Esophagus squamous epithelium (tissue), 5 donors: Measurements from ENCODE around the gene RECK. TPM values are rescaled to one million over a fixed set of nuclear protein-coding genes. Genes with fewer than 3 reads are reported as not detected.

ENCODE experiments used
- DNase-seq: peaks from one replicate; lab custom pipeline; 2025; lab: John Stamatoyannopoulos, UW
- H3K27ac ChIP-seq, 4 donors: fragments of 200-600 bp; sonication (generic); one replicate each; pipeline ENCODE4 v1.5.1; 2016 to 2019; ENCODE audit warnings: mild to moderate bottlenecking in 1 of 4
- H3K27me3 ChIP-seq, 4 donors: fragments of 200-600 bp; sonication (generic); 1 replicate in 3 of 4; 2 replicates in 1 of 4; pipeline versions ENCODE4 v1.5.1 to v1.6.0; 2017 to 2021; ENCODE audit warnings: antibody characterized with exemption in 1 of 4
- H3K36me3 ChIP-seq, 3 donors: fragments of 200-600 bp; sonication (generic); one replicate each; pipeline ENCODE4 v1.5.1; 2016 to 2019
- H3K4me1 ChIP-seq, 3 donors: fragments of 200-600 bp; sonication (generic); one replicate each; pipeline ENCODE4 v1.5.1; 2017 to 2019
- H3K4me3 ChIP-seq, 4 donors: fragments of 200-600 bp; sonication (generic); 1 replicate in 3 of 4; 2 replicates in 1 of 4; pipeline ENCODE4 v1.5.1; 2016 to 2019; ENCODE audit warnings: mild to moderate bottlenecking in 2 of 4, moderate library complexity in 1 of 4
- H3K9me3 ChIP-seq, 3 donors: fragments of 200-600 bp; sonication (generic); one replicate each; pipeline ENCODE4 v1.5.1; 2016 to 2019
- CTCF ChIP-seq, 6 experiments: fragments of 450-650 bp in 4 of 6; fragments of 200-600 bp in 2 of 6; sonication (generic) in 2 of 6; IDR thresholded peaks; one replicate each; pipeline ENCODE4 v1.5.1; 2016 to 2019; ENCODE audit warnings: antibody characterized with exemption in 6 of 6, mild to moderate bottlenecking in 4 of 6, moderate library complexity in 4 of 6
- POLR2A ChIP-seq, 4 donors: fragments of 450-650 bp; IDR thresholded peaks; one replicate each; pipeline ENCODE4 v1.6.1; 2017; ENCODE audit warnings: antibody characterized with exemption in 4 of 4, mild to moderate bottlenecking in 4 of 4, moderate library complexity in 3 of 4
- WGBS, 2 donors: methylation state at CpG; one replicate each; pipeline ENCODE4 v1.1.5; 2018; 5-methylcytosine and 5-hydroxymethylcytosine counted together
- intact Hi-C: fragments of 100-400 bp; cut with DNase I; formaldehyde crosslinking; loops from one replicate; pipeline ENCODE4 v1.15.0; 2022
- total RNA-seq, 4 donors: library from RNA; depleted of rRNA; stranded (reverse); fragments of >200 nt; gene quantifications; one replicate each; pipeline ENCODE4 v1.1.0, GENCODE V29; 2016
- donor health status: DM: yes; HTN: yes; CAD: no.

The RECK gene
- total RNA-seq, 4 donors from 2014 or later: 0.23 to 16.2 (median 1.9) TPM

- Histone ChIP-seq H3K9me3 (no peaks in the 10 kb centered on the region), H3K36me3 (peaks cover 0 to 11% (median 0%) of the 10 kb centered on the region in 3 donors), H3K4me3 (no peak overlapping the region), H3K27ac (no peak overlapping the region), H3K4me1 (no peaks in the 10 kb centered on the region), H3K27me3 (no peaks in the 10 kb centered on the region)
- TF ChIP-seq CTCF (IDR thresholded peaks at IDR 0.05): no peak
- TF ChIP-seq POLR2A (IDR thresholded peaks at IDR 0.05): no peak
- 86 to 97% methylated on average over 2 of the region's 2 CpGs for WGBS, 2 donors
- intact Hi-C loops: no loop called here
- no peak for DNase-seq
These were observed 27.2 kb downstream of the RECK start for GRCh38 chr9:36063804-36064447.

- H3K9me3 ChIP-seq: no peaks in the 10 kb centered on the region
- peaks cover 0 to 11% (median 0%) of the 10 kb centered on the region in 3 donors for H3K36me3 ChIP-seq
- TF ChIP-seq CTCF (IDR thresholded peaks at IDR 0.05): no peak
- no peak for TF ChIP-seq POLR2A (IDR thresholded peaks at IDR 0.05)
- no peaks in the 10 kb centered on the region for H3K27me3 ChIP-seq
- no peak overlapping the region for H3K27ac ChIP-seq
- no peaks in the 10 kb centered on the region for H3K4me1 ChIP-seq
- 50 to 73% methylated on average over 1 of the region's 1 CpG for WGBS, 2 donors
- no peak for DNase-seq
- intact Hi-C loops: no loop called here
- no peak overlapping the region for H3K4me3 ChIP-seq
These were observed 27.8 kb downstream of the RECK start for GRCh38 chr9:36064448-36065037.

GRCh38 chr9:36074055-36074454 is 37.3 kb downstream of the RECK start:
- DNase-seq: no peak
- intact Hi-C loops: no loop called here
- TF ChIP-seq CTCF (IDR thresholded peaks at IDR 0.05): no peak
- TF ChIP-seq POLR2A (IDR thresholded peaks at IDR 0.05): no peak
- peaks cover 0 to 22% (median 11%) of the 10 kb centered on the region in 3 donors for H3K4me1 ChIP-seq
- H3K27ac ChIP-seq: peak overlapping the region in 1 of 4 donors; percentile 33
- no peaks in the 10 kb centered on the region for H3K9me3 ChIP-seq
- no peaks in the 10 kb centered on the region for H3K36me3 ChIP-seq
- no peak overlapping the region for H3K4me3 ChIP-seq
- H3K27me3 ChIP-seq: no peaks in the 10 kb centered on the region
- WGBS, 2 donors: 74 to 75% methylated on average over 1 of the region's 1 CpG

DNA sequence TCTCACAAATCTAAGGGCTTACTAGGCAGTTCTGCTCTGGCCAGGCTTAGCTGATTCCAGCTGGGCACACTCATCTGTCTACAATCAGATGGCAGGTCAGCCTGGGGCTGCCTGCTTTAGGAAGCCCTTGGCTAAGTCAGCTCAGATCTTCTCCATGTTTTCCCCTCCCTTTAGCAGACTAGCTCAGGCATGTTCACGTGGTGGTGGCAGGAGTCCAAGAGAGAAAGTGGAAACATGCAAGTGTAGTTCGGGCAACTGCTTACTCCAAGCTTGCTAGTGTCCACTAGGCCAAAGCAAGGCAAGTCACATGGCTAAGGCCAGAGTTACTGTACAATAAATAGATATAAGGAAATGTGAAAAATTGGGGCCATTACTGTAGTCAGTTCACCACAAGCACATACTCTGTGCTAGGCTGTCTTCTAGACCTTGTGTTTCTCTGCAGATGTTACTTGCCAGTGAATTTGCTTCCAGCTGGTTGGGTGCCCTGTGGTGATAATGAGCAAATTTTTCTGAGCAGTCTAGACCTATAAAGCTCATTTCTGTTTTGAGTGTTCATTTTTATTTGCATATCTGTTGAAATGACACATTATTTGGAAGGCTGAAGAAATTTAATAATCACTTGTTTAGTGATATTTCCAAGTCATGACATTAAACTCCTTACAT is 38.3 kb downstream of the RECK start:
- intact Hi-C loops: no loop called here
- DNase-seq: peak; percentile 6
- Histone ChIP-seq H3K4me1 (peaks cover 0 to 22% (median 11%) of the 10 kb centered on the region in 3 donors), H3K27me3 (no peaks in the 10 kb centered on the region), H3K9me3 (no peaks in the 10 kb centered on the region), H3K27ac (peak overlapping the region in 2 of 4 donors; percentile 33 to 35), H3K36me3 (no peaks in the 10 kb centered on the region), H3K4me3 (no peak overlapping the region)
- 8 to 15% methylated on average over 1 to 2 of the region's 2 CpGs for WGBS, 2 donors
- TF ChIP-seq CTCF (IDR thresholded peaks at IDR 0.05) (no peak), POLR2A (IDR thresholded peaks at IDR 0.05) (no peak)

DNA sequence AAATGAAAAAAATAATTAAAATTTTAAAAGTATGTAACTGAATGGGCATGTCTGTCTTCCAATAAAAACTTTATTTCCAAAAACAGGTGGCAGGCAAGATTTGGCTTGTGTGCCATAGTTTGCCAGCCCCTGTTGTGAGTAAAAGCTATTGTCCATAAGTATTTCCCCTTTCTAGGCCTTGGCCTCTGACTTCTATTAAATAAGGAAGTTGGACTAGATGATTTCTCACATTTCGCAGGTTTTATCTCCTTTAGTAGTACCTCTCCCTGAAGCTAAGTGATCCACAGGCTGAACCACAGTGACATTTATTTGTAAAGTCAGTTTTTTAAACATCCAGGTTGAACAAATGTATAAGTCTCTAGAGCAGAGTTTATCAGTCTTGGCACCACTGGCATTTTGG is 41.3 kb downstream of the RECK start:
- intact Hi-C loops: no loop called here
- H3K9me3 ChIP-seq: no peaks in the 10 kb centered on the region
- no peaks in the 10 kb centered on the region for H3K36me3 ChIP-seq
- H3K4me3 ChIP-seq: no peak overlapping the region
- no peak for DNase-seq
- H3K4me1 ChIP-seq: peaks cover 0 to 22% (median 11%) of the 10 kb centered on the region in 3 donors
- H3K27me3 ChIP-seq: no peaks in the 10 kb centered on the region
- no peak overlapping the region for H3K27ac ChIP-seq
- TF ChIP-seq POLR2A (IDR thresholded peaks at IDR 0.05): no peak
- no peak for TF ChIP-seq CTCF (IDR thresholded peaks at IDR 0.05)
- 67 to 87% methylated on average over 1 of the region's 1 CpG for WGBS, 2 donors
